AG10803 (cell line): ENCODE measurements around the gene INSYN2B.

Experiments
- DNase-seq: peaks from one replicate; pipeline ENCODE4 v3.0.0; 2010; ENCODE audit warnings: low read depth
- H3K4me3 ChIP-seq: 2 replicates; pipeline ENCODE4 v1.5.1; 2011; ENCODE audit warnings: mild to moderate bottlenecking, low read length, control low read depth
- TF ChIP-seq, protein P1 (sequence below): conservative IDR thresholded peaks from 2 replicates; pipeline ENCODE4 v1.5.1; 2011; ENCODE audit warnings: mild to moderate bottlenecking, low read length, control low read depth, inconsistent platforms

INSYN2B gene

DNA sequence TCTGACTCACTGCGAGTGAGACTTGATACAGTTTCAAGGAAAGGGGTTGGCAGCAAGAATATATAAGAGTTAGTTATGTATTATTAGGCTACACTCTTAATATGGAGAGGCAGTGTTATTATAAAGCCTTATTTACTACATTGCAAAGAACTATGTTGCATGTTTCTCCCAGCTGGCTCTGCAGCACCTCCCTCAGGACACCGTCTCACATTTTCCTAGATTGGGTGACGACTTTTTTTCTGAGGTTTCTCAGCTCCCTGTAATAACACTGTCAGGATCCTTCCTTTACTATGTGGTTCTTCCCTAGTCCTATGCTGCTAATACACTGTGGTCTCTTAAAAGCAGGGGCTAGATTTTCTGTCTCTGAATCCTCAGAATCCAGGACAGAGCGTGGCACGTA, 153.7 kb downstream of the INSYN2B start:
- TF ChIP-seq, protein P1, sequence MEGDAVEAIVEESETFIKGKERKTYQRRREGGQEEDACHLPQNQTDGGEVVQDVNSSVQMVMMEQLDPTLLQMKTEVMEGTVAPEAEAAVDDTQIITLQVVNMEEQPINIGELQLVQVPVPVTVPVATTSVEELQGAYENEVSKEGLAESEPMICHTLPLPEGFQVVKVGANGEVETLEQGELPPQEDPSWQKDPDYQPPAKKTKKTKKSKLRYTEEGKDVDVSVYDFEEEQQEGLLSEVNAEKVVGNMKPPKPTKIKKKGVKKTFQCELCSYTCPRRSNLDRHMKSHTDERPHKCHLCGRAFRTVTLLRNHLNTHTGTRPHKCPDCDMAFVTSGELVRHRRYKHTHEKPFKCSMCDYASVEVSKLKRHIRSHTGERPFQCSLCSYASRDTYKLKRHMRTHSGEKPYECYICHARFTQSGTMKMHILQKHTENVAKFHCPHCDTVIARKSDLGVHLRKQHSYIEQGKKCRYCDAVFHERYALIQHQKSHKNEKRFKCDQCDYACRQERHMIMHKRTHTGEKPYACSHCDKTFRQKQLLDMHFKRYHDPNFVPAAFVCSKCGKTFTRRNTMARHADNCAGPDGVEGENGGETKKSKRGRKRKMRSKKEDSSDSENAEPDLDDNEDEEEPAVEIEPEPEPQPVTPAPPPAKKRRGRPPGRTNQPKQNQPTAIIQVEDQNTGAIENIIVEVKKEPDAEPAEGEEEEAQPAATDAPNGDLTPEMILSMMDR, result peak; percentile 37
- no peak overlapping the region for H3K4me3 ChIP-seq
- DNase-seq, result no peak

GRCh38 chr5:169817031-169817430, 163.3 kb downstream of the INSYN2B start:
- DNase-seq, result no peak
- H3K4me3 ChIP-seq, result no peak overlapping the region
- TF ChIP-seq, protein P1, result no peak

- H3K4me3 ChIP-seq, result no peak overlapping the region
- TF ChIP-seq, protein P1, result no peak
- DNase-seq, result no peak
Measured at GRCh38 chr5:169814522-169814921, 165.8 kb downstream of the INSYN2B start.
